Measurements from ENCODE around the gene LRRC4B. TPM values are rescaled to one million over a fixed set of nuclear protein-coding genes. Genes with fewer than 3 reads are reported as not detected.
"Not testable (repeated sequence)": the region's sequence is repeated elsewhere in the genome, so short reads cannot be mapped to it uniquely, and the experiment has no call there.

Gene LRRC4B
- total RNA-seq, 1 experiment from 2014 or later: 8.7 TPM

GRCh38 chr19:50580240-50580639 lies 12.0 kb upstream of the LRRC4B start:
- in situ Hi-C loops (cut with HindIII; ENCODE audit: low pct_unique_long_range_greater_than_20kb, low sequenced_read_pairs): no loop called here
- DNase-seq (ENCODE audit: low read depth): no peak

- in situ Hi-C loops (cut with HindIII; ENCODE audit: low pct_unique_long_range_greater_than_20kb, low sequenced_read_pairs); DNase-seq (ENCODE audit: low read depth): not testable (repeated sequence)
These were observed 8.5 kb upstream of the LRRC4B start for GRCh38 chr19:50576769-50577168.

DNA sequence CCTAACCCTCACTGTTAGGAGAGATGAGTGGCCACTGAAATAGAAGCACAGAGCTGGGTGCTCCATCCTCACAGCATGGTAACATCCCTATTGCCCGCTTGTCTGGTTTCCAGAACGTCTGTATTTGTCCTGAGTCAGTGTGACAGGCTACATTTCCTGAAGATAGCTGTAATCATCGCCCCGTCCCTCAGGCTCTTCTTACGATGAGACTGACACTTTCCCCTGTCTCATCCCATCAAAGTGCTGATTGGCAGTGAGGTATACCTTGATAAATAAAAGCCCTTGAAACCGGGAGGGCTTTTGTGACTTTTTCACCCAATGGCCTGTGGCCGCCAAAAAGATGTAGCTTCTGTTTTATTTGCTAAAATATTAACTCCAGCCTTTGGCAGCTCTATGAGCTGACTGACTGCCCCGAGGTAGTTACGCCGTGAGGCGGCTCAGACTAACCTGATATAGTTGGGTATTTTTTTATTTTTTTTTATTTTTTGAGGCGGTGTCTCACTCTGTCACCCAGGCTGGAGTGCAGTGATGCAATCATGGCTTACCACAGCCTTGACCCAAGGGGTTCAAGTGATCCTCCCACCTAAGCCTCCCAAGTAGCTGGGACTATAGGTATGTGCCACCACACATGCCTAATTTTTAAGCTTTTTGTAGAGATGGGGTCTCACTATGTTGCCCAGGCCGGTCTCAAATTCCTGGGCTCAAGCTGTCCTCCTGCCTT lies 5.7 kb upstream of the LRRC4B start:
- no peak for DNase-seq (ENCODE audit: low read depth)
- in situ Hi-C loops (cut with HindIII; ENCODE audit: low pct_unique_long_range_greater_than_20kb, low sequenced_read_pairs): no loop called here

DNA sequence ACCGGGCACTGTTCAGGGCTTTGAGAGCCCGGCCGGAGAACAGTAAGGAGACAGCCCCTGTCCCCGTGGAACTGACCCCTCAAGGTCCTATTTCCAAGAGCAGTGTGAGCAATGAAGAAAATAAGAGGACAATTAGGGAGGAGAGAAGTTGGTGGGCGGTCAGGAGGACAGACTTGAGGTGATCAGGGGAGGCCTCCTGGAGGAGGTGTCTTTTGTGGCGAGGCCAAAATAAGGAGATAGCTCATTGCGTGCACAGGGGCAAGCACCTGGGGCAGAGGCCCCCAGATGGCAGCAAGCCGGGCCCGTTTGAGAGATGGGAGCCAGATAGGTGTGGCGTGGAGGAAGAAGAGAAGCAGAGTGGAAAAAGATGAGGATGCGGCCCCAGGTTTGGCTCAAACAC lies 2.8 kb upstream of the LRRC4B start:
- in situ Hi-C loops (cut with HindIII; ENCODE audit: low pct_unique_long_range_greater_than_20kb, low sequenced_read_pairs): no loop called here

GRCh38 chr19:50569938-50570540 lies 1.8 kb upstream of the LRRC4B start:
- DNase-seq (ENCODE audit: low read depth): no peak
- in situ Hi-C loops (cut with HindIII; ENCODE audit: low pct_unique_long_range_greater_than_20kb, low sequenced_read_pairs): no loop called here

More for the DNA sequence above, 2.8 kb upstream of the LRRC4B start:
- DNase-seq (ENCODE audit: low read depth): no peak

GRCh38 chr19:50568728-50569698 lies 778 bp upstream of the LRRC4B start:
- DNase-seq (ENCODE audit: low read depth): no peak
- in situ Hi-C loops (cut with HindIII; ENCODE audit: low pct_unique_long_range_greater_than_20kb, low sequenced_read_pairs): no loop called here

GRCh38 chr19:50567052-50567841 lies 988 bp downstream of the LRRC4B start:
- DNase-seq (ENCODE audit: low read depth): no peak
- in situ Hi-C loops (cut with HindIII; ENCODE audit: low pct_unique_long_range_greater_than_20kb, low sequenced_read_pairs): no loop called here

GRCh38 chr19:50565984-50566903 lies 2.0 kb downstream of the LRRC4B start:
- no peak for DNase-seq (ENCODE audit: low read depth)
- in situ Hi-C loops (cut with HindIII; ENCODE audit: low pct_unique_long_range_greater_than_20kb, low sequenced_read_pairs): no loop called here

DNA sequence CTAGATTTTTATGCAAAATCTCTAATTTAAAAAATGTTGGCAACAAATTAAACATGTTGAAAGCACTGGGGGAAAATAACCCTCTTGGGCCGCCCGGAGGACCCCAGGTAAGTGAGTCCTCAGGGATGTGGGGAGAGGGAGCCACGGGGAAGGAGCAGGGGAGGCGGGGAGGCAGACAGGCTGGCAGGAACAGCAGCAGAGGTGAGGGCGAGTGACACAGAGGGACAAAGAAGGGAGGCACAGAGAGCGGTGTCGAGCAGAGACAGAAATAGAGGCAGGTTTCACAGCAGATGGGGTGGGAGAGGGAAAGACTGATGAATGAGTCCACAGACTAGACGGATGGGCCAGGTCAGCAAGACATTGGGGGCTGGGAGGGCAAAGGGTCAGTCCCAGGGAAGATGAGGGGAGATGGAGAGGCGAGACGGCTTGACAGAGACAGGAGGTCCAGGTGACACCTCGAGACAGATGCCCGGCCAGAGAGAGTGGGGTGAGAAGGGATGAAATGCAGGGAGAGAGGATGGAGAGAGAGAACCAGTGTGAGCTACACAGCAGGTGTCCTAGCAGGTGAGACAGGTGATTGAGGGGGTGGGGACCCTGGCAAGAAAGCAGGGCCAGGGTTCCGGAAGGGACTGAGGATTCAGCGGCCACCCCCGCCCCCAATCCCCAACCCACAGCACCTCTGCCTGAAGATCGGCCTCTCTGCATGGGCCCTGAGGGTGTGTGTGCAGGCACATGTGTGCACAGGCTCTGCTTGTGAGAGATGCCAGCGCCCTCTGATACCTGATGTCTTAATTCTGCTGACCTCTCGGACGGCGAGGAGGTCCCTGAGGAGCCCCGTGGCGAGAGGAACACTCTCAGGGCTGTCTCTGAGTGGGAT lies 3.8 kb downstream of the LRRC4B start:
- DNase-seq (ENCODE audit: low read depth): no peak
- in situ Hi-C loops (cut with HindIII; ENCODE audit: low pct_unique_long_range_greater_than_20kb, low sequenced_read_pairs): no loop called here

GRCh38 chr19:50563597-50563996 lies 4.6 kb downstream of the LRRC4B start:
- no peak for DNase-seq (ENCODE audit: low read depth)
- in situ Hi-C loops (cut with HindIII; ENCODE audit: low pct_unique_long_range_greater_than_20kb, low sequenced_read_pairs): no loop called here

- in situ Hi-C loops (cut with HindIII; ENCODE audit: low pct_unique_long_range_greater_than_20kb, low sequenced_read_pairs): no loop called here
These were observed 5.2 kb downstream of the LRRC4B start for GRCh38 chr19:50562996-50563395.

GRCh38 chr19:50562329-50562728 lies 5.9 kb downstream of the LRRC4B start:
- in situ Hi-C loops (cut with HindIII; ENCODE audit: low pct_unique_long_range_greater_than_20kb, low sequenced_read_pairs): no loop called here

More at GRCh38 chr19:50562996-50563395, 5.2 kb downstream of the LRRC4B start:
- no peak for DNase-seq (ENCODE audit: low read depth)

DNA sequence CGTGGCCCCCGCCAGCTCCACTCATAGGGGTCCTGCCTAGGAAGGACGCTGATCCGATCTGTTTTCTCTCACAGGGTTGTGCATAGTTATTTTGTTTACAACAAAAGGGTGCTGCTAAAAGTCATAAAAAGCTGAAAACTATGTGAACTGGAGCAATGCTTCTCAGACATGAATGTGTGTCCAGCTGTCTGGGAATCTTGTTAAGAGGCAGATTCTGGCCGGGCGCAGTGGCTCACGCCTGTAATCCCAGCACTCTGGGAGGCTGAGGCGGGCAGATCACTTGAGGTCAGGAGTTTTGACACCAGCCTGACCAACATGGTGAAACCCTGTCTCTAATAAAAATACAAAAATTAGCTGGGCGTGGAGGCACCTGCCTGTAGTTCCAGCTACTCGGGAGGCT lies 8.6 kb downstream of the LRRC4B start:
- in situ Hi-C loops (cut with HindIII; ENCODE audit: low pct_unique_long_range_greater_than_20kb, low sequenced_read_pairs): no loop called here
- no peak for DNase-seq (ENCODE audit: low read depth)

More at GRCh38 chr19:50562329-50562728, 5.9 kb downstream of the LRRC4B start:
- DNase-seq (ENCODE audit: low read depth): no peak

GRCh38 chr19:50558449-50558848 lies 9.8 kb downstream of the LRRC4B start:
- DNase-seq (ENCODE audit: low read depth): no peak
- in situ Hi-C loops (cut with HindIII; ENCODE audit: low pct_unique_long_range_greater_than_20kb, low sequenced_read_pairs): no loop called here

DNA sequence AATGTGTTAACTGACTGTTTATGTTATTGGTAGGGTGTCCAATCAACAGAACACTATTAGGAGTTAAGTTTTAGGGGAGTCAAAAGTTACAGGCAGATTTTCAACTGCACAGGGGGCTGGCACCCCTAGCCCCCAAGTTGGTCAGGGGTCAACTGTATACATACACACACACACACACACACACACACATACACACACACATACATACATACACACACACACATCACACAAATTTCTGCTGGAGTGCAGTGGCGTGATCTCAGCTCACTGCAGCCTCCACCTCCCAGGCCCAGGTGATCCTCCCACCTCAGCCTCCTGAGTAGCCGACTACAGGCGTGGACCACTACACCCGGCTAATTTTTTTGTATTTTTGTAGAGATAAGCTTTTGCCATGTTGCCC lies 10.2 kb downstream of the LRRC4B start:
- in situ Hi-C loops (cut with HindIII; ENCODE audit: low pct_unique_long_range_greater_than_20kb, low sequenced_read_pairs): no loop called here
- no peak for DNase-seq (ENCODE audit: low read depth)

- in situ Hi-C loops (cut with HindIII; ENCODE audit: low pct_unique_long_range_greater_than_20kb, low sequenced_read_pairs): no loop called here
- no peak for DNase-seq (ENCODE audit: low read depth)
These were observed 11.1 kb downstream of the LRRC4B start for GRCh38 chr19:50557009-50557613.
